Measurements from ENCODE around the gene MXI1. TPM values are rescaled to one million over a fixed set of nuclear protein-coding genes. Genes with fewer than 3 reads are reported as not detected.

Gene MXI1
- 10 to 100 TPM; 16.5 to 16.7 TPM for total RNA-seq
- polyA plus RNA-seq (ENCODE audit: insufficient read length in 6 of 6), result 10 to 100 TPM; 44.5 to 79.3 (median 51.6) TPM
- long read RNA-seq, donor 1, transcript MXI1-202 (6 exons, 3,470 nt), result major isoform, 8 of 16 reads
- long read RNA-seq, donor 1, transcript MXI1-201 (6 exons, 2,424 nt), result major isoform, 8 of 16 reads
- long read RNA-seq, donor 1, partial matches to known transcripts, result 0 of 16 reads
- long read RNA-seq, donor 1, other reads (novel, unspliced or antisense), result 0 of 16 reads
- long read RNA-seq, donor 2, transcript MXI1-201 (6 exons, 2,424 nt), result major isoform, 8 of 18 reads
- long read RNA-seq, donor 2, partial matches to known transcripts, result 6 of 18 reads
- long read RNA-seq, donor 2, other reads (novel, unspliced or antisense), result 0 of 18 reads
- long read RNA-seq, donor 3, transcript MXI1-201 (6 exons, 2,424 nt), result major isoform, 5 of 11 reads
- long read RNA-seq, donor 3, transcript MXI1-202 (6 exons, 3,470 nt), result major isoform, 5 of 11 reads
- long read RNA-seq, donor 3, partial matches to known transcripts, result 0 of 11 reads
- long read RNA-seq, donor 3, other reads (novel, unspliced or antisense), result 0 of 11 reads
- long read RNA-seq, donor 4, partial matches to known transcripts, result 0 of 4 reads
- long read RNA-seq, donor 4, other reads (novel, unspliced or antisense), result 3 of 4 reads
- long read RNA-seq, donor 5, transcript MXI1-201 (6 exons, 2,424 nt), result major isoform, 7 of 20 reads
- long read RNA-seq, donor 5, partial matches to known transcripts, result 7 of 20 reads
- long read RNA-seq, donor 5, other reads (novel, unspliced or antisense), result 0 of 20 reads
- long read RNA-seq, donor 6, partial matches to known transcripts, result 10 of 15 reads
- long read RNA-seq, donor 6, other reads (novel, unspliced or antisense), result 0 of 15 reads
- long read RNA-seq, donor 7, transcript MXI1-201 (6 exons, 2,424 nt), result major isoform, 5 of 8 reads
- long read RNA-seq, donor 7, partial matches to known transcripts, result 0 of 8 reads
- long read RNA-seq, donor 7, other reads (novel, unspliced or antisense), result 0 of 8 reads
- long read RNA-seq, donor 8, transcript MXI1-201 (6 exons, 2,424 nt), result major isoform, 5 of 14 reads
- long read RNA-seq, donor 8, partial matches to known transcripts, result 6 of 14 reads
- long read RNA-seq, donor 8, other reads (novel, unspliced or antisense), result 0 of 14 reads
- long read RNA-seq, donor 9, result 0 reads
- long read RNA-seq, donor 10, partial matches to known transcripts, result 1 of 2 reads
- long read RNA-seq, donor 10, other reads (novel, unspliced or antisense), result 0 of 2 reads
- long read RNA-seq, donor 11, transcript MXI1-202 (6 exons, 3,470 nt), result major isoform, 12 of 25 reads
- long read RNA-seq, donor 11, transcript MXI1-201 (6 exons, 2,424 nt), result minor isoform, 7 of 25 reads
- long read RNA-seq, donor 11, partial matches to known transcripts, result 6 of 25 reads
- long read RNA-seq, donor 11, other reads (novel, unspliced or antisense), result 0 of 25 reads
- long read RNA-seq, donor 12, partial matches to known transcripts, result 31 of 36 reads
- long read RNA-seq, donor 12, other reads (novel, unspliced or antisense), result 0 of 36 reads

DNA sequence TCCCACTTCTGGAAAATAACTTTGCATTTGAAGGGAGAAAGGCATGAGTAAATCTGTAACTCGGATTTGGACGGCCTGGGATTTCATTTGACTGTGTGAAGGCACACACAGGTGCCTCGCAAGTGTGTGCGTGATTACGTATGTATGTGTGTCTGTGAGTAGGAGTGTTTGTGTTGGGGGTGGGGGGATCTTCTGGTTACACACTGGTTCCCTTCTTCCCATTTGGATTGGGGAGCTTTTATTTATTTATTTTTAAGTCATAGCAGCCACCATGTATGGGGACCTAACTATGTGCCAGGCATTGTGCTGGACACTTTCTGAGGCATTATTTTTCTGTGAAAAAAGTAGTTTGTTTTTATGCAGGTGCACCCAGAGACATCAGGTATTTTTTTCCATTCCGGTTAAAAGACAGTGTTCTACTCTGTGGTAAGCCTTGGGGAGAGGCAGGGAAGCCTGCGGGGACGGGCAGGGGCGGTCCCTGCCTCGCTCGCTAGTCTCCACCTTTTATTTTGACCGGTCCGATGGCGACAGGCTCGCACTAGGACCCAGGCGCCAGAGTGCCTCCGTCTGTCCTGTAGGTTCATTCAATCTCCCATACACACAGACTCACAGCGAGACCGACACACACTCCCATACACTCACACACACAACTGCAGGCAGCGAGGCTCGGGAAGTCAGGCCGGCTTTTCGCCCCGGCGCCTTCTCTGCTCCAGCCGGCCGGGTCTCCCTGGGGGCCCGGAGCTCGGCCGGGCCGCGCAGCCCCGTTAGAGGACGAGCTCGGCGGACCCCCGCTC lies at the start of gene MXI1:
MXI1 (plus strand) TSS at position 595 of the 794 bp plus-strand sequence. CDS start 204 bp downstream, outside the sequence.
- Histone ChIP-seq H3K27me3 (no peaks in the 10 kb centered on the region), H3K4me3 (peak within 1 kb of the TSS; percentile 60 to 64), H3K36me3 (no peaks in the 10 kb centered on the region), H3K9me3 (no peaks in the 10 kb centered on the region), H3K4me1 (peaks cover 0 to 19% of the 10 kb centered on the region in 2 donors), H3K27ac (peak within 1 kb of the TSS; percentile 88 to 93)
- DNase-seq, result peak; percentile 60 to 89 (median 84)
- ATAC-seq, result peak; percentile 43
- intact Hi-C loops (cut with DNase I), result no loop called here
- TF ChIP-seq, protein P1, sequence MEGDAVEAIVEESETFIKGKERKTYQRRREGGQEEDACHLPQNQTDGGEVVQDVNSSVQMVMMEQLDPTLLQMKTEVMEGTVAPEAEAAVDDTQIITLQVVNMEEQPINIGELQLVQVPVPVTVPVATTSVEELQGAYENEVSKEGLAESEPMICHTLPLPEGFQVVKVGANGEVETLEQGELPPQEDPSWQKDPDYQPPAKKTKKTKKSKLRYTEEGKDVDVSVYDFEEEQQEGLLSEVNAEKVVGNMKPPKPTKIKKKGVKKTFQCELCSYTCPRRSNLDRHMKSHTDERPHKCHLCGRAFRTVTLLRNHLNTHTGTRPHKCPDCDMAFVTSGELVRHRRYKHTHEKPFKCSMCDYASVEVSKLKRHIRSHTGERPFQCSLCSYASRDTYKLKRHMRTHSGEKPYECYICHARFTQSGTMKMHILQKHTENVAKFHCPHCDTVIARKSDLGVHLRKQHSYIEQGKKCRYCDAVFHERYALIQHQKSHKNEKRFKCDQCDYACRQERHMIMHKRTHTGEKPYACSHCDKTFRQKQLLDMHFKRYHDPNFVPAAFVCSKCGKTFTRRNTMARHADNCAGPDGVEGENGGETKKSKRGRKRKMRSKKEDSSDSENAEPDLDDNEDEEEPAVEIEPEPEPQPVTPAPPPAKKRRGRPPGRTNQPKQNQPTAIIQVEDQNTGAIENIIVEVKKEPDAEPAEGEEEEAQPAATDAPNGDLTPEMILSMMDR (IDR thresholded peaks at IDR 0.05), result no peak

DNA sequence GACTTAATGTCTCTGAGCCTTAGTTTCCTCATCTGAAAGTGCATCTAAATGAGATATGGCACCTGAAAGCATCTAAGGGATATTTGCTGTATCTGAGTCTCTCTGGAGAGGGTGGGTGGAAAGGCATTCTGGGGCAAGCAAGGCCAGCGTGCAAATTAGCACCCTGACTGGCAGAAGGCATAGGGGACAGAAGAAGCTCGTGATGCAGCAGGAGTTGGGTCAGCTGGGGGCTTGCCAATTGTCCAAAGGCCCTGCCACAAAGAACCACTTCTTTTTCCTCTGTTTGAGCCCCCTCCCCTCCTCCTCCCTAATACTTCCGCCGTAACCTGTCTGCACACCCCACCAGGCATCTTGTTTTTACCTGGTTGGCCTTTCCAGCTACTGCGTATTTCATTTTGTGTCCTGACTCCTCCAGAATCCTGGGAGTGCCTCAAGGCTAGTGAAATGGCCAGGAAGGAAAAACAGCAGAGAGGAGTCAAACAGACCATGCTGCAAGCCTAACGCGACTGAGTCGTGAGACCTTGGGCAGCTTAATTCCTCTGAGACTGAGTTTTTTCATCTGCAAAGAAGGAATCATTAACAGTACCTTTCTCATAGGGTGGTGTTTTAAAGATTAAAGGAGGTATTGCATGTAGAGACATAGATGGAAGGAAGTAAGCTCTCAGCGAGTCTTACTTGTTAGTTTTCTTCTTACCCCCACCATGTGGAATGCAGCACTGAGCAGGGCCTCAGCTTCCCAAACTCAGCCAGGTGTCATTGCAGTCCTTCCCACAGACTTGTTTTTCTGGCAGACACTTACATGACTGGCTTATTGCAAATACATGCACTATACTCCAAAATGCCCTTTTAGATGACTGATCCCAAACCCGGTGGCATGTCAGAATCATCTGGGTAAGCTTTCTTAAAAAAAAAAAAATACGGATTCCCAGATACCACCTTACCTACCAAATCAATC lies 49.1 kb upstream of the MXI1 start:
- no peak for ATAC-seq
- peaks cover 0 to 22% of the 10 kb centered on the region in 2 donors for H3K4me1 ChIP-seq
- no peak for DNase-seq
- TF ChIP-seq, protein P1 (IDR thresholded peaks at IDR 0.05), result no peak
- H3K27ac ChIP-seq, result no peak overlapping the region
- no peak overlapping the region for H3K4me3 ChIP-seq
- intact Hi-C loops (cut with DNase I), result no loop called here
- H3K9me3 ChIP-seq, result no peaks in the 10 kb centered on the region
- peaks cover 0 to 27% of the 10 kb centered on the region in 2 donors for H3K27me3 ChIP-seq
- no peaks in the 10 kb centered on the region for H3K36me3 ChIP-seq

DNA sequence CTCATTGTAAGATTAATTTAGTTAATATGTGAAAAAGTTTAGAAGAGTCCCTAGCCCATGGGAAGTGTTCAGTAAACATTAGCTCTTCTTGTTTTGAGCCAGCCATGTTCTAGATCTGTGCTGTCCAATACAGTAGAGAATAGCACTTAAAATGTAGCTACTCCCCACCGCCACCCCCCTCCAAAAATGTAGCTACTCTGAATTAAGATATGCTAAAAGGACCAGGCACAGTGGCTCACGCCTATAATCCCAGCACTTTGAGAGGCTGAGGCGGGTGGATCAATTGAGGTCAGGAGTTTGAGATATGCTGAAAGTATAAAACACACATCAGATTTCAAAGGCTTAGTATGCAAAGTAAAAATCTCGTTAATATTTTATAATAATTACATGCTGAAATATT lies 47.3 kb upstream of the MXI1 start:
- no peak for ATAC-seq
- TF ChIP-seq, protein P1 (IDR thresholded peaks at IDR 0.05), result no peak

More for the DNA sequence above, 47.3 kb upstream of the MXI1 start:
- H3K9me3 ChIP-seq, result no peaks in the 10 kb centered on the region
- H3K27me3 ChIP-seq, result peaks cover 0 to 20% of the 10 kb centered on the region in 2 donors
- DNase-seq, result no peak
- no peaks in the 10 kb centered on the region for H3K36me3 ChIP-seq
- H3K4me3 ChIP-seq, result no peak overlapping the region
- no peak overlapping the region for H3K27ac ChIP-seq
- peaks cover 0 to 22% of the 10 kb centered on the region in 2 donors for H3K4me1 ChIP-seq
- intact Hi-C loops (cut with DNase I), result no loop called here
